Transverse colon (tissue), 4 donors: ENCODE data around the gene KCNJ14. TPM values are rescaled to one million over a fixed set of nuclear protein-coding genes. Genes with fewer than 3 reads are reported as not detected.
A peak's percentile ranks its signal among the peaks of the same experiment; 100 is the strongest.

Experiments used
- DNase-seq: peaks from one replicate; pipeline ENCODE4 v3.0.0-alpha.2; 2019
- H3K27ac ChIP-seq, 4 donors: fragments of 200-600 bp; sonication (generic); 2 replicates each; pipeline ENCODE4 v1.5.1; 2016 to 2018; ENCODE audit warnings: inconsistent platforms in 4 of 4
- H3K27me3 ChIP-seq: fragments of 200-600 bp; sonication (generic); 2 replicates; pipeline ENCODE4 v1.5.1; 2017; ENCODE audit warnings: inconsistent platforms
- H3K36me3 ChIP-seq, 4 donors: fragments of 200-600 bp; sonication (generic); 2 replicates each; pipeline ENCODE4 v1.5.1; 2017 to 2019; ENCODE audit warnings: inconsistent platforms in 4 of 4
- H3K4me1 ChIP-seq, 4 donors: fragments of 200-600 bp; sonication (generic); 2 replicates each; pipeline ENCODE4 v1.5.1; 2017 to 2020; ENCODE audit warnings: inconsistent platforms in 4 of 4
- H3K4me3 ChIP-seq, 4 donors: fragments of 200-600 bp; sonication (generic); 1 replicate in 1 of 4; 2 replicates in 3 of 4; pipeline versions ENCODE4 v1.5.1 to v1.6.1; 2017 to 2019; ENCODE audit warnings: inconsistent platforms in 4 of 4
- H3K9me3 ChIP-seq, 2 donors: fragments of 200-600 bp; sonication (generic); 2 replicates each; pipeline ENCODE4 v1.5.1; 2017 to 2019; ENCODE audit warnings: inconsistent platforms in 2 of 2
- CTCF ChIP-seq, 5 experiments: fragments of 200-600 bp in 3 of 5; fragments of 450-650 bp in 2 of 5; sonication (generic) in 3 of 5; IDR thresholded peaks; 1 replicate in 2 of 5; 2 replicates in 3 of 5; pipeline ENCODE4 v1.5.1; 2016 to 2017; ENCODE audit warnings: antibody characterized with exemption in 5 of 5, inconsistent platforms in 3 of 5, mild to moderate bottlenecking in 2 of 5, moderate library complexity in 1 of 5
- EP300 ChIP-seq: sonication (generic); formaldehyde crosslinking; IDR thresholded peaks from one replicate; pipeline ENCODE4 v1.6.1; 2017; ENCODE audit warnings: antibody characterized with exemption, low read depth
- POLR2A ChIP-seq: fragments of 450-650 bp; IDR thresholded peaks from one replicate; pipeline ENCODE4 v1.6.1; 2016; ENCODE audit warnings: antibody characterized with exemption, mild to moderate bottlenecking, moderate library complexity
- POLR2AphosphoS5 ChIP-seq, 3 donors: sonication (generic); formaldehyde crosslinking; IDR thresholded peaks; one replicate each; pipeline ENCODE4 v1.6.1; 2016; ENCODE audit warnings: antibody characterized with exemption in 3 of 3
- WGBS, 2 donors: methylation state at CpG; one replicate each; pipeline ENCODE4 v1.1.5; 2018; ENCODE audit warnings: low coverage in 1 of 2; 5-methylcytosine and 5-hydroxymethylcytosine counted together
- in situ Hi-C, 4 donors: fragments of 200-750 bp; cut with MboI; loops; one replicate each; pipeline versions ENCODE4 v1.15.0 to v1.15.1; 2017; ENCODE audit warnings: low sequenced_read_pairs in 3 of 4, low pct_ligation_motif_present in 1 of 4, low pct_unique_long_range_greater_than_20kb in 1 of 4
- intact Hi-C: fragments of 100-400 bp; cut with DNase I; formaldehyde crosslinking; loops from one replicate; pipeline ENCODE4 v1.15.1; 2023; ENCODE audit warnings: low total_unique reads
- total RNA-seq, 4 donors: library from RNA; depleted of rRNA; stranded (reverse); fragments of >200 nt; gene quantifications; one replicate each; pipeline ENCODE4 v1.1.0, GENCODE V29; 2016

The KCNJ14 gene
- total RNA-seq, 4 donors from 2014 or later: 0.41 to 0.64 TPM; not detected in 2

GRCh38 chr19:48469289-48469881, 14.0 kb downstream of the KCNJ14 start, which contains the start of gene CYTH2:
CYTH2 (plus strand) TSS chr19:48469369; CDS start chr19:48469508, 139 bp downstream.
- DNase-seq: peak; percentile 89
- in situ Hi-C loops: no loop called here
- WGBS, 2 donors: 1% methylated on average over 25 of the region's 66 CpGs; no CpG with 5 or more reads in 1 of the 2 donors
- intact Hi-C loops: no loop called here
- H3K4me3 ChIP-seq: peak within 1 kb of the TSS; percentile 74 to 100 (median 95)
- H3K27ac ChIP-seq: peak within 1 kb of the TSS; percentile 96 to 100 (median 98)
- peaks cover 9 to 19% (median 14%) of the 10 kb centered on the region in 4 donors for H3K4me1 ChIP-seq
- H3K36me3 ChIP-seq: peaks cover 0 to 40% (median 19%) of the 10 kb centered on the region in 4 donors
- H3K9me3 ChIP-seq: no peaks in the 10 kb centered on the region
- H3K27me3 ChIP-seq: no peaks in the 10 kb centered on the region
- TF ChIP-seq POLR2AphosphoS5 (IDR thresholded peaks at IDR 0.05) (peak; percentile 86 to 96 (median 95)), EP300 (no peak), POLR2A (peak; percentile 98), CTCF (IDR thresholded peaks at IDR 0.05) (no peak)

GRCh38 chr19:48469934-48470680, 14.7 kb downstream of the KCNJ14 start:
- in situ Hi-C loops (no loop called here), intact Hi-C loops (no loop called here)
- TF ChIP-seq POLR2A: no peak
- no peak for TF ChIP-seq POLR2AphosphoS5 (IDR thresholded peaks at IDR 0.05)
- no peak for TF ChIP-seq CTCF (IDR thresholded peaks at IDR 0.05)
- TF ChIP-seq EP300: no peak
- H3K27ac ChIP-seq: peak overlapping the region; percentile 96 to 100 (median 98)
- H3K4me3 ChIP-seq: peak overlapping the region; percentile 74 to 100 (median 95)
- H3K9me3 ChIP-seq: no peaks in the 10 kb centered on the region
- 56% methylated on average over 20 of the region's 20 CpGs; no CpG with 5 or more reads in 1 of the 2 donors for WGBS, 2 donors
- H3K27me3 ChIP-seq: no peaks in the 10 kb centered on the region
- peaks cover 9 to 19% (median 14%) of the 10 kb centered on the region in 4 donors for H3K4me1 ChIP-seq
- peaks cover 0 to 46% (median 22%) of the 10 kb centered on the region in 4 donors for H3K36me3 ChIP-seq
- no peak for DNase-seq

GRCh38 chr19:48470856-48471255, 15.5 kb downstream of the KCNJ14 start:
- 87 to 100% methylated on average over 2 to 10 of the region's 10 CpGs for WGBS, 2 donors
- no peak for DNase-seq
- peaks cover 0 to 53% (median 26%) of the 10 kb centered on the region in 4 donors for H3K36me3 ChIP-seq
- H3K4me1 ChIP-seq: peaks cover 9 to 19% (median 14%) of the 10 kb centered on the region in 4 donors
- H3K4me3 ChIP-seq: no peak overlapping the region
- no peaks in the 10 kb centered on the region for H3K9me3 ChIP-seq
- in situ Hi-C loops (no loop called here), intact Hi-C loops (no loop called here)
- no peaks in the 10 kb centered on the region for H3K27me3 ChIP-seq
- no peak overlapping the region for H3K27ac ChIP-seq
- TF ChIP-seq CTCF (IDR thresholded peaks at IDR 0.05) (no peak), POLR2AphosphoS5 (IDR thresholded peaks at IDR 0.05) (no peak), EP300 (no peak), POLR2A (no peak)

- no peaks in the 10 kb centered on the region for H3K9me3 ChIP-seq
- H3K27ac ChIP-seq: no peak overlapping the region
- in situ Hi-C loops: no loop called here
- WGBS, 2 donors: 96 to 97% methylated on average over 4 of the region's 4 CpGs
- no peak overlapping the region for H3K4me3 ChIP-seq
- H3K36me3 ChIP-seq: peaks cover 0 to 62% (median 28%) of the 10 kb centered on the region in 4 donors
- no peaks in the 10 kb centered on the region for H3K27me3 ChIP-seq
- intact Hi-C loops: no loop called here
- no peak for DNase-seq
- TF ChIP-seq EP300 (no peak), POLR2A (no peak), CTCF (IDR thresholded peaks at IDR 0.05) (no peak), POLR2AphosphoS5 (IDR thresholded peaks at IDR 0.05) (no peak)
- peaks cover 9 to 19% (median 14%) of the 10 kb centered on the region in 4 donors for H3K4me1 ChIP-seq
These were observed 16.5 kb downstream of the KCNJ14 start for GRCh38 chr19:48471836-48472235.
